NCI-H526 (cell line): ENCODE results near the gene ITPR2.

ENCODE experiments used
- DNase-seq, 2 experiments: peaks; one replicate each; lab custom pipeline; 2025; lab: John Stamatoyannopoulos, UW

ITPR2 gene

GRCh38 chr12:26729137-26729671, 103.8 kb downstream of the ITPR2 start:
- peak; percentile 27 to 49 for DNase-seq

GRCh38 chr12:26728205-26729050, 104.6 kb downstream of the ITPR2 start:
- DNase-seq: no peak

GRCh38 chr12:26727482-26728204, 105.4 kb downstream of the ITPR2 start:
- DNase-seq: no peak

- DNase-seq: no peak
Observed at GRCh38 chr12:26726956-26727355, 106.0 kb downstream of the ITPR2 start.

GRCh38 chr12:26725276-26725916, 107.6 kb downstream of the ITPR2 start:
- DNase-seq: no peak

- DNase-seq: no peak
Observed at GRCh38 chr12:26724309-26724702, 108.7 kb downstream of the ITPR2 start.

GRCh38 chr12:26723379-26724308, 109.3 kb downstream of the ITPR2 start:
- DNase-seq: no peak

- DNase-seq: no peak
Observed at GRCh38 chr12:26721800-26722199, 111.2 kb downstream of the ITPR2 start.

GRCh38 chr12:26719852-26720251, 113.1 kb downstream of the ITPR2 start:
- DNase-seq: no peak

- no peak for DNase-seq
Observed at GRCh38 chr12:26717757-26718156, 115.2 kb downstream of the ITPR2 start.

- DNase-seq: peak; percentile 88 to 91
Observed at GRCh38 chr12:26715232-26715631, 117.8 kb downstream of the ITPR2 start.

- DNase-seq: peak; percentile 87 to 88
Observed at GRCh38 chr12:26713885-26714383, 119.1 kb downstream of the ITPR2 start.

GRCh38 chr12:26712892-26713291, 120.1 kb downstream of the ITPR2 start:
- peak in 1 of 2 experiments; percentile 65 for DNase-seq

- DNase-seq: no peak
Observed at GRCh38 chr12:26711569-26711968, 121.4 kb downstream of the ITPR2 start.

GRCh38 chr12:26711072-26711471, 121.9 kb downstream of the ITPR2 start:
- DNase-seq: no peak

- DNase-seq: no peak
Observed at GRCh38 chr12:26705851-26706250, 127.1 kb downstream of the ITPR2 start.

- DNase-seq: peak; percentile 1 to 12
Observed at GRCh38 chr12:26704684-26705460, 128.1 kb downstream of the ITPR2 start.

- no peak for DNase-seq
Observed at GRCh38 chr12:26704214-26704613, 128.8 kb downstream of the ITPR2 start.

GRCh38 chr12:26702741-26703140, 130.3 kb downstream of the ITPR2 start:
- DNase-seq: no peak

- DNase-seq: peak; percentile 66 to 73
Observed at GRCh38 chr12:26701604-26702215, 131.3 kb downstream of the ITPR2 start.
